CD8-positive, alpha-beta memory T cell (primary cell): Measurements from ENCODE around the gene CALD1. TPM values are rescaled to one million over a fixed set of nuclear protein-coding genes. Genes with fewer than 3 reads are reported as not detected.
"Not testable (repeated sequence)": the region's sequence is repeated elsewhere in the genome, so short reads cannot be mapped to it uniquely, and the experiment has no call there.

Experiments used
- CTCF ChIA-PET: fragments of 350-600 bp; sonication (Branson Sonifier 250); formaldehyde crosslinking; loops from one replicate; lab custom pipeline; 2021; ENCODE audit warnings: antibody characterized with exemption; lab: Charles Lee
- POLR2A ChIA-PET: fragments of 350-600 bp; sonication (Branson Sonifier 250); formaldehyde crosslinking; loops from one replicate; lab custom pipeline; 2021; ENCODE audit warnings: antibody characterized with exemption; lab: Charles Lee
- DNase-seq, 5 donors: peaks; one replicate each; pipeline versions ENCODE4 v3.0.0 to v3.0.0-alpha.2; 2020 to 2022; ENCODE audit warnings: mixed read lengths in 1 of 5
- H3K27ac ChIP-seq: one replicate; pipeline ENCODE4 v1.7.0; 2013; ENCODE audit warnings: low read depth, mild to moderate bottlenecking, low read length, moderate library complexity
- H3K27me3 ChIP-seq: 2 replicates; pipeline ENCODE4 v1.7.0; 2013; ENCODE audit warnings: low read length, mild to moderate bottlenecking; ENCODE audit not compliant: insufficient read depth, poor library complexity, severe bottlenecking
- H3K36me3 ChIP-seq: 2 replicates; pipeline ENCODE4 v1.7.0; 2013; ENCODE audit warnings: mild to moderate bottlenecking, low read length, moderate library complexity; ENCODE audit not compliant: insufficient read depth
- H3K4me1 ChIP-seq: 2 replicates; pipeline ENCODE4 v1.7.0; 2013; ENCODE audit warnings: mild to moderate bottlenecking, low read length, moderate library complexity; ENCODE audit not compliant: insufficient read depth
- H3K4me3 ChIP-seq: 2 replicates; pipeline ENCODE4 v1.7.0; 2013; ENCODE audit warnings: mild to moderate bottlenecking, low read length
- H3K9me3 ChIP-seq: 2 replicates; pipeline ENCODE4 v1.7.0; 2013; ENCODE audit warnings: mild to moderate bottlenecking, low read length
- H3K27ac Mint-ChIP-seq, 8 donors: one replicate each; pipeline ENCODE4 v1.8.0; 2020 to 2021; ENCODE audit warnings: mixed read lengths in 8 of 8, mild to moderate bottlenecking in 6 of 8, inconsistent platforms in 3 of 8, moderate library complexity in 3 of 8
- H3K27me3 Mint-ChIP-seq, 2 donors: one replicate each; pipeline ENCODE4 v1.8.0; 2020 to 2021; ENCODE audit warnings: mixed read lengths in 2 of 2, mild to moderate bottlenecking in 1 of 2, moderate library complexity in 1 of 2
- H3K36me3 Mint-ChIP-seq, 3 donors: one replicate each; pipeline ENCODE4 v1.8.0; 2020 to 2021; ENCODE audit warnings: mixed read lengths in 3 of 3, inconsistent platforms in 1 of 3, mild to moderate bottlenecking in 1 of 3
- H3K4me1 Mint-ChIP-seq, 3 donors: one replicate each; pipeline ENCODE4 v1.8.0; 2020 to 2021; ENCODE audit warnings: mixed read lengths in 3 of 3, inconsistent platforms in 1 of 3, mild to moderate bottlenecking in 1 of 3
- H3K4me3 Mint-ChIP-seq, 7 donors: one replicate each; pipeline ENCODE4 v1.8.0; 2020 to 2021; ENCODE audit warnings: mixed read lengths in 7 of 7, mild to moderate bottlenecking in 6 of 7, moderate library complexity in 4 of 7, inconsistent platforms in 2 of 7
- H3K9me3 Mint-ChIP-seq, 5 donors: one replicate each; pipeline ENCODE4 v1.8.0; 2020 to 2022; ENCODE audit warnings: mixed read lengths in 5 of 5, mild to moderate bottlenecking in 3 of 5, moderate library complexity in 2 of 5, inconsistent platforms in 1 of 5
- polyA plus RNA-seq: library from polyadenylated mRNA; unstranded; fragments of 300-500 nt; fragmentation: Illumina TruSeq; gene quantifications from one replicate; pipeline ENCODE4 v1.2.3, GENCODE V29; 2021
- total RNA-seq, 2 experiments: library from RNA; stranded (reverse); gene quantifications; one replicate each; pipeline ENCODE4 v1.2.3, GENCODE V29; 2021

The CALD1 gene
- total and polyA plus RNA-seq, 3 experiments from 2014 or later: 3.1 to 3.3 TPM; not detected in 1

DNA sequence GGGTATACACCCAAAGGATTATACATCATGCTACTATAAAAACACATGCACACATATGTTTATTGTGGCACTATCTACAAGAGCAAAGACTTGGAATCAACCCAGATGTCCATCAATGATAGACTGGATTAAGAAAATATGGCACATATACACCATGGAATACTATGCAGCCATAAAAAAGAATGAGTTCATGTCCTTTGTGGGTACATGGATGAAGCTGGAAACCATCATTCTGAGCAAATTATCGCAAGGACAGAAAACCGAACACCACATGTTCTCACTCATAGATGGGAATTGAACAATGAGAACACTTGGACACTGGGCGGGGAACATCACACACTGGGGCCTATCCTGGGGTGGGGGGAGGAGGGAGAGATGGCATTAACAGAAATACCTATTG lies 202.2 kb downstream of the CALD1 start:
- H3K9me3 Mint-ChIP-seq, H3K27me3 Mint-ChIP-seq, POLR2A ChIA-PET, H3K27me3 ChIP-seq, H3K4me3 Mint-ChIP-seq, H3K4me3 ChIP-seq, H3K27ac Mint-ChIP-seq, H3K36me3 ChIP-seq, H3K27ac ChIP-seq, CTCF ChIA-PET, DNase-seq, H3K9me3 ChIP-seq, H3K4me1 ChIP-seq: not testable (repeated sequence)
- Mint-ChIP-seq H3K36me3 (peaks cover 0 to 15% (median 8%) of the 10 kb centered on the region in 3 donors), H3K4me1 (peaks cover 12 to 18% (median 15%) of the 10 kb centered on the region in 3 donors)

DNA sequence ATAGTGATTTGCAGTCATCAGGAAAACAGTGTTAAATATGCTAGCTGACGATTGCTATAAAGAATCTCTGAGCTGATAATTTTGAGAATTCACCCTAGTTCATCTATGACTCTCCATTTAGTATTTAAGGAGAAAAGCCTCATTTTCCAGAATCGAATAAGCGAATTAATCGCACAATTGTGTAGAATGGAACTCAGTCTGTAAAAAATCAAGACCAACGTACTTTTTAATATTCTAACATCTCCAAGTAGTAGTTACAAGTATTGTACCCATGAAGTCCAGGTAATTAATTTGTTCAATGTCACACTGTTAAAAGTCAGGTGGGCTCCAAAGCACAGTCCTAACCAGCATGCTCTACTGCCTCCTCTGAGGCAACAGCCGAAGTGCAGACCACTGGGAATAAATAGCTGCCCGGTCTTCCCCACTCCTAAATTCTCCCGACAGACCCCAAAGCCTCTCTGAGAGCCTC lies 206.5 kb downstream of the CALD1 start:
- H3K27me3 ChIP-seq: no peaks in the 10 kb centered on the region
- no peaks in the 10 kb centered on the region for H3K9me3 ChIP-seq
- Mint-ChIP-seq H3K4me3 (peak overlapping the region; percentile 94 to 99 (median 97)), H3K4me1 (peaks cover 31 to 55% (median 50%) of the 10 kb centered on the region in 3 donors), H3K36me3 (peaks cover 0 to 19% (median 3%) of the 10 kb centered on the region in 3 donors), H3K9me3 (no peaks in the 10 kb centered on the region), H3K27ac (peak overlapping the region; percentile 92 to 100 (median 99)), H3K27me3 (peaks cover 0 to 3% of the 10 kb centered on the region in 2 donors)
- H3K4me1 ChIP-seq: peaks cover 12% of the 10 kb centered on the region
- CTCF ChIA-PET: interaction anchor here (0.7 to 5.3 kb wide), 26 partner anchors 9 to 553 kb away, joined by 3 to 82 read pairs (median 4); partner anchors contain the start of genes CYREN and TMEM140
- H3K27ac ChIP-seq: peak overlapping the region; percentile 88
- DNase-seq: no peak
- peak overlapping the region; percentile 98 for H3K4me3 ChIP-seq
- POLR2A ChIA-PET: interaction anchor here (0.6 to 3.6 kb wide), 4 partner anchors 159 to 226 kb away, joined by 5 to 33 read pairs (median 6); partner anchors contain the start of genes CYREN, TMEM140 and WDR91
- no peaks in the 10 kb centered on the region for H3K36me3 ChIP-seq

DNA sequence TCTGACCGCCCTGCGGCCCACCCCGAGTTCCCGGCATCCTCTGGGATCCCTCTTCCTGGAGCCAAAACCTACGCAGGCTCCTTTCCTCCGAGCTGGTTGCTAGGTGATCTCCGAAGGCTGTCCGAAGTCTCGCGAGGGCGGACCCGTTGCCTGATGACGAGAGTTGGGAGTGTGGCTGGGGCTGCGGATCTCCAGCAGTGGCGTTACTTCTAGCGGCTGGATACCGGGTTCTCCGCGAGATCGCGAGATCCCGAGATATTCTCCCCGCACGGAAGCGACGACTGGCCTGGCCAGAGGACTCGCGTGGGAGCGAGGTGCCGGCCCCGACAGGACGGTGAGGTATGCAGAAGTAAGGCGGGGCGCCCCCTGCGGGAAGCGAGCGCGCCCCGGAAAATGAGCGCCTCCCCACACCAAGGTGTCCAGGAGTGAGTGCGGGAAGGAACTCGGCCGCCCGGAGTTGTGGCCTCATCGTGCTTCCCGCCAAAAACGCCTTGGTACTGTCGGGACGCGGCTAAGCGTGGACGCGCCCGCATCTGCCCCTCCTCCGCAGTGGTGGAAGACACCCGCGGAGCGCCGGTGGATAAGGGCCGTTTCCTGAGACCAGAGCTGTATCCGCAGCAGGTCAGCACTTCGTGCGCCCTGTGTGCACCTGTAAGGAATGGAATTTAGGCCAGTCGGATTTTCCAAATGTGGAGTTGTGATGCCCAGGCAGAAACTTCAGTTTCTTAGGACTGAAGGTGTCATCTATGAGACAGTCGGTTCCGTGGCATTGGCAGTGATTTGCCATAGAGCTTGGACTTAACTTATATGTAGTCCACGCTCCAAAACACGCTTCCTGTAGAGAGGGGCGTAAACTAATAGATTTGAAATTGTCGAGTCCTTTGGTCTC lies 207.2 kb downstream of the CALD1 start, which contains the start of gene AGBL3:
TSS of gene AGBL3 (plus strand) at position 146 of the 889 bp plus-strand sequence. CDS start 1,426 bp downstream, outside the sequence.
- peaks cover 36 to 62% (median 57%) of the 10 kb centered on the region in 3 donors for H3K4me1 Mint-ChIP-seq
- H3K4me3 ChIP-seq: peak within 1 kb of the TSS; percentile 98
- peaks cover 0 to 3% of the 10 kb centered on the region in 2 donors for H3K27me3 Mint-ChIP-seq
- H3K4me1 ChIP-seq: peaks cover 17% of the 10 kb centered on the region
- peaks cover 0 to 19% (median 3%) of the 10 kb centered on the region in 3 donors for H3K36me3 Mint-ChIP-seq
- DNase-seq: peak; percentile 77 to 95 (median 88)
- peak within 1 kb of the TSS; percentile 94 to 99 (median 97) for H3K4me3 Mint-ChIP-seq
- H3K27me3 ChIP-seq: no peaks in the 10 kb centered on the region
- ChIA-PET CTCF (interaction anchor here (0.6 to 5.3 kb wide), 32 partner anchors 10 to 554 kb away, joined by 3 to 82 read pairs (median 4); partner anchors contain the start of genes CYREN, TMEM140 and WDR91), POLR2A (interaction anchor here (0.6 to 3.6 kb wide), 6 partner anchors 9 to 225 kb away, joined by 5 to 33 read pairs (median 6); partner anchors contain the start of genes CYREN, TMEM140 and WDR91)
- H3K9me3 ChIP-seq: no peaks in the 10 kb centered on the region
- peak within 1 kb of the TSS; percentile 88 for H3K27ac ChIP-seq
- no peaks in the 10 kb centered on the region for H3K36me3 ChIP-seq
- H3K27ac Mint-ChIP-seq: peak within 1 kb of the TSS; percentile 92 to 100 (median 99)
- H3K9me3 Mint-ChIP-seq: no peaks in the 10 kb centered on the region

DNA sequence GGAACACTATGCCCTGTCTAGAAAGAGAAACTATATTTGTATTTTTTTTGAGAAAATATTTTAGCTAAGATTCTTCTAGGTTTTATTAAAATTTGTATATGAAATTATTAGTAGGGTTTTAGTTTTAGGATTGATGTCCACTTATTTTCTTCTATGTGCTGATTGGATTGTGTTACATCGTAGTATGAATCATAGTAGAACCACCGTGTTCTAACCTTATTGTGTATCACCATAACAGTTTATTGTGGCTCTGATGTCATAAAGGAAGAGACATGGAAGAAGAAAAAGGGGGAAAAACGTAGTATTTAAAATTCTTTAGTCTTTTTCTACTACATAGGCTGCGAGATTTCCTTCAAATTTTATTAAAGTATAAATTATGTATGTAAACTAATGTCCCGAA lies 208.7 kb downstream of the CALD1 start:
- H3K4me1 ChIP-seq: peaks cover 29% of the 10 kb centered on the region
- H3K36me3 ChIP-seq: no peaks in the 10 kb centered on the region
- Mint-ChIP-seq H3K4me1 (peaks cover 51 to 77% (median 73%) of the 10 kb centered on the region in 3 donors), H3K9me3 (no peaks in the 10 kb centered on the region), H3K27me3 (peaks cover 0 to 3% of the 10 kb centered on the region in 2 donors), H3K27ac (peak overlapping the region in 3 of 8 donors; percentile 3 to 58 (median 28)), H3K36me3 (peaks cover 0 to 19% (median 3%) of the 10 kb centered on the region in 3 donors), H3K4me3 (peak overlapping the region in 1 of 7 donors; percentile 19)
- ChIA-PET CTCF (interaction anchor here (4.8 to 5.3 kb wide), 2 partner anchors 161 to 182 kb away, joined by 59 to 82 read pairs; partner anchors contain the start of genes CYREN and TMEM140), POLR2A (interaction anchor here (3.6 kb wide), 1 partner anchor 160 kb away, joined by 33 read pairs; the partner anchor contains the start of gene TMEM140)
- H3K9me3 ChIP-seq: no peaks in the 10 kb centered on the region
- no peaks in the 10 kb centered on the region for H3K27me3 ChIP-seq
- H3K27ac ChIP-seq: no peak overlapping the region
- H3K4me3 ChIP-seq: no peak overlapping the region
- no peak for DNase-seq

DNA sequence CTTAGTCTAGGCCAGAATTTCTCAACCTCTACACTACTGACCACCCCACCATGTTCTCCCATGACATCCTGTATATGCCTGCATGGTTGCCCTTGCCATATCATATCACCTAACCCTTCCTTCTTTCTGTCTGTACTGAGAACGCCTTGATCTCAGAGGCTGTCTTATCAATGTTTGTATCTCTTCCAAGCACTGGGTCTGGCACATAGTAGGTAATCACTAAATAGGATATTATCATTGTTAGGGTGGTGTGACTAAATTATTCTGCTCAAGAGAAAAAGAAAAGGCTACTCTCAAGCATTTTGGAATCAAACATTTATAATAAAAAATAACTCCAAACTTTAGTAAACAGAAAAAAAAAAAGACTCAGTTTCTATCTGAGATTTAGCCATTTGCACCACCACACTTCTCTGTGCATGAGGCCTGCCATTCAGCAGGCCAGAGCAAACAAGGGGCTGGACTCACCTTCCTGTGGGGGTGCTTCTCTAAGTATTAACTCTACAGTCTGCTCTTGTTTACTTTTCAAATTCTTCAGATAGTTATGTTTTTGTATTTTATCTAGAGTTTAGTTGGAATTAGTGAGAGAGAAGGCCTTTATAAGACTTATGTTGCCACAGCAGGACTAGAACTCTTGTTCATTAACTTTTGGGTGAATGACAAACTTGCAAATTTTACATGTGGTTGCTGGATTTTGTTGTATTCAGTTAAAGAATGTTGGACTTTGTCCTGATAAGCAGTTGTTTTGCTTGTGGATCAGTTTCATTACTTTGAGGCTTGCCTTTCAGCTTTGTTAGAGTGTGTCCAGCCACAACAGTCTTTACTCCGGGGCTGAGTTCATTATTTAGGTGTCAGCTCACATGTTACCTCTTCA lies 212.3 kb downstream of the CALD1 start:
- Mint-ChIP-seq H3K36me3 (peaks cover 0 to 31% (median 7%) of the 10 kb centered on the region in 3 donors), H3K9me3 (no peaks in the 10 kb centered on the region), H3K27ac (peak overlapping the region in 7 of 8 donors; percentile 18 to 91 (median 64)), H3K4me1 (peaks cover 65 to 94% (median 93%) of the 10 kb centered on the region in 3 donors), H3K27me3 (no peaks in the 10 kb centered on the region), H3K4me3 (peak overlapping the region in 1 of 7 donors; percentile 39)
- ChIA-PET CTCF (interaction anchor here (0.6 to 0.8 kb wide), 2 partner anchors 156 to 346 kb away, joined by 3 read pairs; no protein-coding TSS in a partner anchor), POLR2A (interaction anchor here (0.7 kb wide), 1 partner anchor 345 kb away, joined by 3 read pairs; the partner anchor contains the start of gene BPGM)
- Histone ChIP-seq H3K4me1 (peaks cover 54% of the 10 kb centered on the region), H3K27ac (no peak overlapping the region), H3K36me3 (no peaks in the 10 kb centered on the region), H3K27me3 (no peaks in the 10 kb centered on the region), H3K9me3 (no peaks in the 10 kb centered on the region), H3K4me3 (no peak overlapping the region)
- no peak for DNase-seq

- peak in 2 of 5 donors; percentile 8 to 61 for DNase-seq
- Histone ChIP-seq H3K9me3 (no peaks in the 10 kb centered on the region), H3K27ac (no peak overlapping the region), H3K36me3 (no peaks in the 10 kb centered on the region), H3K4me1 (peaks cover 51% of the 10 kb centered on the region), H3K27me3 (no peaks in the 10 kb centered on the region), H3K4me3 (no peak overlapping the region)
- peak overlapping the region in 6 of 7 donors; percentile 14 to 62 (median 36) for H3K4me3 Mint-ChIP-seq
- peaks cover 61 to 93% (median 87%) of the 10 kb centered on the region in 3 donors for H3K4me1 Mint-ChIP-seq
- ChIA-PET POLR2A (interaction anchor here (1.3 kb wide), 1 partner anchor 219 kb away, joined by 3 read pairs; the partner anchor contains the start of gene WDR91), CTCF (interaction anchor here (0.8 to 1.6 kb wide), 3 partner anchors 152 to 176 kb away, joined by 3 to 4 read pairs (median 4); no protein-coding TSS in a partner anchor)
- H3K9me3 Mint-ChIP-seq: no peaks in the 10 kb centered on the region
- H3K27me3 Mint-ChIP-seq: no peaks in the 10 kb centered on the region
- peak overlapping the region; percentile 53 to 92 (median 84) for H3K27ac Mint-ChIP-seq
- peaks cover 0 to 27% (median 7%) of the 10 kb centered on the region in 3 donors for H3K36me3 Mint-ChIP-seq
Measured at GRCh38 chr7:134992626-134993179, 213.3 kb downstream of the CALD1 start.
